Activated CD8-positive, alpha-beta T cell treated with anti-CD3 and anti-CD28 coated beads for 36 hours (primary cell): ENCODE results near the gene BMPR1A. TPM values are rescaled to one million over a fixed set of nuclear protein-coding genes. Genes with fewer than 3 reads are reported as not detected.
A peak's percentile ranks its signal among the peaks of the same experiment; 100 is the strongest.

ENCODE experiments used
- ATAC-seq: fragments of 200-7000 bp; cut with Tn5 transposase; one replicate; pipeline ENCODE4 v1.10.0; 2021; ENCODE audit warnings: mild to moderate bottlenecking, moderate library complexity
- CTCF ChIA-PET: fragments of 350-600 bp; sonication (Branson Sonifier 250); formaldehyde crosslinking; loops from one replicate; lab custom pipeline; 2021; ENCODE audit warnings: antibody characterized with exemption; lab: Charles Lee
- POLR2A ChIA-PET: fragments of 350-600 bp; sonication (Branson Sonifier 250); formaldehyde crosslinking; loops from one replicate; lab custom pipeline; 2021; ENCODE audit warnings: antibody characterized with exemption; lab: Charles Lee
- DNase-seq: peaks from one replicate; pipeline ENCODE4 v3.0.0-alpha.2; 2020
- H3K27ac Mint-ChIP-seq: one replicate; pipeline ENCODE4 v1.8.0; 2021; ENCODE audit warnings: mild to moderate bottlenecking, mixed read lengths
- H3K27me3 Mint-ChIP-seq: one replicate; pipeline ENCODE4 v1.8.0; 2021; ENCODE audit warnings: mixed read lengths
- H3K36me3 Mint-ChIP-seq: one replicate; pipeline ENCODE4 v1.8.0; 2021; ENCODE audit warnings: low read depth, mixed read lengths
- H3K4me1 Mint-ChIP-seq: one replicate; pipeline ENCODE4 v1.8.0; 2021; ENCODE audit warnings: low read depth, mixed read lengths
- H3K4me3 Mint-ChIP-seq: one replicate; pipeline ENCODE4 v1.8.0; 2021; ENCODE audit warnings: mild to moderate bottlenecking, moderate library complexity, mixed read lengths
- H3K9me3 Mint-ChIP-seq: one replicate; pipeline ENCODE4 v1.8.0; 2021; ENCODE audit warnings: mixed read lengths
- CTCF ChIP-seq: fragments of 200-600 bp; IDR thresholded peaks from one replicate; pipeline ENCODE4 v1.8.0; 2022; ENCODE audit warnings: antibody characterized with exemption, mild to moderate bottlenecking
- intact Hi-C: fragments of 100-400 bp; cut with micrococcal nuclease; formaldehyde crosslinking; loops from one replicate; pipeline ENCODE4 v1.10.0; 2022
- total RNA-seq, 2 experiments: library from RNA; stranded (reverse); gene quantifications; one replicate each; pipeline ENCODE4 v1.2.3, GENCODE V29; 2021

The BMPR1A gene
- total RNA-seq, 2 experiments from 2014 or later, result 6.6 to 6.9 TPM

GRCh38 chr10:86721232-86721631, 35.2 kb upstream of the BMPR1A start:
- POLR2A ChIA-PET, result no interaction called here
- no peak overlapping the region for H3K4me3 Mint-ChIP-seq
- TF ChIP-seq CTCF, result no peak
- CTCF ChIA-PET, result interaction anchor here (1.4 kb wide), 1 partner anchor 28 kb away, joined by 5 read pairs; no protein-coding TSS in a partner anchor
- ATAC-seq (no peak), DNase-seq (no peak)
- no peak overlapping the region for H3K27ac Mint-ChIP-seq
- H3K9me3 Mint-ChIP-seq, result no peaks in the 10 kb centered on the region
- peaks cover 7% of the 10 kb centered on the region for H3K4me1 Mint-ChIP-seq
- intact Hi-C loops, result no loop called here
- no peaks in the 10 kb centered on the region for H3K36me3 Mint-ChIP-seq
- no peaks in the 10 kb centered on the region for H3K27me3 Mint-ChIP-seq

- ATAC-seq, result peak; percentile 47
- POLR2A ChIA-PET, result interaction anchor here (0.8 to 1.2 kb wide), 2 partner anchors 12 to 33 kb away, joined by 3 read pairs; partner anchors contain the start of gene BMPR1A
- peak; percentile 18 for DNase-seq
- no peaks in the 10 kb centered on the region for H3K36me3 Mint-ChIP-seq
- no peaks in the 10 kb centered on the region for H3K27me3 Mint-ChIP-seq
- CTCF ChIA-PET, result interaction anchor here (0.6 to 0.7 kb wide), 2 partner anchors 11 to 30 kb away, joined by 3 read pairs; no protein-coding TSS in a partner anchor
- H3K4me3 Mint-ChIP-seq, result no peak overlapping the region
- H3K4me1 Mint-ChIP-seq, result peaks cover 7% of the 10 kb centered on the region
- no peak for TF ChIP-seq CTCF
- no peak overlapping the region for H3K27ac Mint-ChIP-seq
- no peaks in the 10 kb centered on the region for H3K9me3 Mint-ChIP-seq
- intact Hi-C loops, result no loop called here
Observed at GRCh38 chr10:86723009-86723408, 33.4 kb upstream of the BMPR1A start.

- ChIA-PET CTCF (no interaction called here), POLR2A (no interaction called here)
- H3K9me3 Mint-ChIP-seq, result no peaks in the 10 kb centered on the region
- intact Hi-C loops, result no loop called here
- no peak for DNase-seq
- no peak for ATAC-seq
- H3K4me1 Mint-ChIP-seq, result peaks cover 7% of the 10 kb centered on the region
- peaks cover 2% of the 10 kb centered on the region for H3K27me3 Mint-ChIP-seq
- H3K4me3 Mint-ChIP-seq, result no peak overlapping the region
- no peaks in the 10 kb centered on the region for H3K36me3 Mint-ChIP-seq
- no peak overlapping the region for H3K27ac Mint-ChIP-seq
- no peak for TF ChIP-seq CTCF
Observed at GRCh38 chr10:86724445-86724844, 32.0 kb upstream of the BMPR1A start.

GRCh38 chr10:86725980-86726676, 30.3 kb upstream of the BMPR1A start:
- H3K36me3 Mint-ChIP-seq, result no peaks in the 10 kb centered on the region
- TF ChIP-seq CTCF, result no peak
- H3K4me1 Mint-ChIP-seq, result peaks cover 7% of the 10 kb centered on the region
- POLR2A ChIA-PET, result no interaction called here
- intact Hi-C loops, result no loop called here
- H3K27ac Mint-ChIP-seq, result no peak overlapping the region
- no peak for ATAC-seq
- DNase-seq, result no peak
- CTCF ChIA-PET, result no interaction called here
- H3K4me3 Mint-ChIP-seq, result no peak overlapping the region
- H3K9me3 Mint-ChIP-seq, result no peaks in the 10 kb centered on the region
- H3K27me3 Mint-ChIP-seq, result peaks cover 4% of the 10 kb centered on the region

GRCh38 chr10:86726677-86726999, 29.8 kb upstream of the BMPR1A start:
- Mint-ChIP-seq H3K9me3 (no peaks in the 10 kb centered on the region), H3K27me3 (peaks cover 4% of the 10 kb centered on the region), H3K27ac (no peak overlapping the region), H3K36me3 (no peaks in the 10 kb centered on the region), H3K4me3 (no peak overlapping the region), H3K4me1 (peaks cover 7% of the 10 kb centered on the region)
- no peak for TF ChIP-seq CTCF
- ATAC-seq (no peak), DNase-seq (no peak)
- ChIA-PET CTCF (no interaction called here), POLR2A (no interaction called here)
- intact Hi-C loops, result no loop called here
